ENCODE data around the gene EEF1AKMT3. TPM values are rescaled to one million over a fixed set of nuclear protein-coding genes. Genes with fewer than 3 reads are reported as not detected.
A peak's percentile ranks its signal among the peaks of the same experiment; 100 is the strongest.

The EEF1AKMT3 gene
- total RNA-seq, 2 donors from 2014 or later = 2.0 to 3.2 TPM

- Mint-ChIP-seq H3K4me1 (ENCODE audit: low read depth in 2 of 2) (peaks cover 34 to 35% of the 10 kb centered on the region in 2 donors), H3K36me3 (peaks cover 17% of the 10 kb centered on the region)
Measured at GRCh38 chr12:57782608-57783465, 10.4 kb downstream of the EEF1AKMT3 start, which contains the start of gene TSFM. Gene TSFM, plus strand, starts transcription at chr12:57782787. Its CDS starts 15 bp downstream, at chr12:57782802.

DNA sequence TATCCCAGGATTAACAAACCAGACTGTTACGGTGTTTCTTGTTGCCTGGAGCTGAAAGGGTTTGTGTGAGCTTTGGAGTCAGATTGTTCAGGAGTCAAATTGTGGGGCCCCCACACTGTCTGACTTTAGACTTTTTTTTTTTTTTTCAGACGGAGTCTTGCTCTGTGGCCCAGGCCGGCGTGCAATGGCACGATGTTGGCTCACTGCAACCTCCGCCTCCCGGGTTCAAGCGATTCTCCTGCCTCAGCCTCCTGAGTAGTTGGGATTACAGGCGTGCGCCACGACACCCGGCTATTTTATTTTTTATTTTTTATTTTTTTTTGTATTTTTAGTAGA lies 11.0 kb downstream of the EEF1AKMT3 start:
- no peak for ATAC-seq
- no peak for DNase-seq (ENCODE audit: low spot score)
- Mint-ChIP-seq H3K4me3 (peak overlapping the region; percentile 98), H3K27ac (peak overlapping the region; percentile 81 to 94), H3K36me3 (peaks cover 17% of the 10 kb centered on the region), H3K27me3 (no peaks in the 10 kb centered on the region), H3K4me1 (ENCODE audit: low read depth in 2 of 2) (peaks cover 34 to 35% of the 10 kb centered on the region in 2 donors), H3K9me3 (no peaks in the 10 kb centered on the region)

More at GRCh38 chr12:57782608-57783465, 10.4 kb downstream of the EEF1AKMT3 start, which contains the start of gene TSFM:
- Mint-ChIP-seq H3K4me3 (peak within 1 kb of the TSS; percentile 98), H3K9me3 (no peaks in the 10 kb centered on the region), H3K27me3 (no peaks in the 10 kb centered on the region), H3K27ac (peak within 1 kb of the TSS; percentile 81 to 94)
- DNase-seq (ENCODE audit: low spot score) (peak; percentile 95), ATAC-seq (peak; percentile 91 to 92)

GRCh38 chr12:57783861-57784260 lies 11.4 kb downstream of the EEF1AKMT3 start:
- Mint-ChIP-seq H3K27me3 (no peaks in the 10 kb centered on the region), H3K9me3 (no peaks in the 10 kb centered on the region), H3K4me3 (peak overlapping the region; percentile 98), H3K4me1 (ENCODE audit: low read depth in 2 of 2) (peaks cover 34 to 35% of the 10 kb centered on the region in 2 donors), H3K36me3 (peaks cover 17% of the 10 kb centered on the region), H3K27ac (peak overlapping the region; percentile 36 to 94)
- DNase-seq (ENCODE audit: low spot score) (no peak), ATAC-seq (no peak)

- peak; percentile 62 to 84 for ATAC-seq
- peak overlapping the region; percentile 78 to 93 for H3K27ac Mint-ChIP-seq
- H3K27me3 Mint-ChIP-seq = no peaks in the 10 kb centered on the region
- H3K4me3 Mint-ChIP-seq = peak overlapping the region; percentile 59
- peaks cover 30% of the 10 kb centered on the region for H3K36me3 Mint-ChIP-seq
- no peaks in the 10 kb centered on the region for H3K9me3 Mint-ChIP-seq
- H3K4me1 Mint-ChIP-seq (ENCODE audit: low read depth in 2 of 2) = peaks cover 14 to 20% of the 10 kb centered on the region in 2 donors
- no peak for DNase-seq (ENCODE audit: low spot score)
Measured at GRCh38 chr12:57793920-57794319, 21.5 kb downstream of the EEF1AKMT3 start.

GRCh38 chr12:57795354-57795753 lies 22.9 kb downstream of the EEF1AKMT3 start:
- ATAC-seq (peak in 1 of 2 donors; percentile 43), DNase-seq (ENCODE audit: low spot score) (no peak)
- Mint-ChIP-seq H3K36me3 (peaks cover 37% of the 10 kb centered on the region), H3K27me3 (no peaks in the 10 kb centered on the region), H3K27ac (peak overlapping the region in 1 of 2 donors; percentile 87), H3K4me3 (peak overlapping the region; percentile 36), H3K9me3 (no peaks in the 10 kb centered on the region), H3K4me1 (ENCODE audit: low read depth in 2 of 2) (peaks cover 14 to 20% of the 10 kb centered on the region in 2 donors)

- peaks cover 14 to 20% of the 10 kb centered on the region in 2 donors for H3K4me1 Mint-ChIP-seq (ENCODE audit: low read depth in 2 of 2)
- H3K4me3 Mint-ChIP-seq = no peak overlapping the region
- DNase-seq (ENCODE audit: low spot score) = no peak
- H3K36me3 Mint-ChIP-seq = peaks cover 37% of the 10 kb centered on the region
- no peak for ATAC-seq
- H3K27ac Mint-ChIP-seq = peak overlapping the region in 1 of 2 donors; percentile 26
- no peaks in the 10 kb centered on the region for H3K9me3 Mint-ChIP-seq
- H3K27me3 Mint-ChIP-seq = no peaks in the 10 kb centered on the region
Measured at GRCh38 chr12:57796996-57797395, 24.6 kb downstream of the EEF1AKMT3 start.

DNA sequence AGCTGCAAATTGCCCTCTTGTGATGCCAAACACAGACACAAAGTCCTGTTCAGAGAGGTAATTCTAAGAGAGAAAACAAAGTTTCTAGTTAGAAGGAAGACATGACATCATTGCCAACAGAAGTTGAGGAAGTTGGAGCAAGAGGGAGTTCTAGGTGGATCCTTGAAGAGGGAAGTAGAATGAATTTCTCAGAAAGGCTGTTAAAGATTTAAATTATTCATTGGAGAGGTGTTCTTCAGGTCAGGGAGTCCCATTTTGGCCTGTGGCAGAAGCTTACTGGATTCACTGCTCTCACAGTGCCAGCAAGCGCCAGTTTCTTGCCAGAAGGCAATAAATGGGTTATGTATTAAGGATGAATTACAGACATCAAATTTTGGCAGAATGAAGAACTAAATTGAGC lies 25.5 kb downstream of the EEF1AKMT3 start:
- Mint-ChIP-seq H3K4me3 (no peak overlapping the region), H3K9me3 (no peaks in the 10 kb centered on the region), H3K27ac (peak overlapping the region in 1 of 2 donors; percentile 26), H3K36me3 (peaks cover 34% of the 10 kb centered on the region), H3K4me1 (ENCODE audit: low read depth in 2 of 2) (peaks cover 11 to 23% of the 10 kb centered on the region in 2 donors), H3K27me3 (no peaks in the 10 kb centered on the region)
- no peak for ATAC-seq
- no peak for DNase-seq (ENCODE audit: low spot score)

GRCh38 chr12:57800965-57801364 lies 28.6 kb downstream of the EEF1AKMT3 start:
- peaks cover 0 to 10% of the 10 kb centered on the region in 2 donors for H3K4me1 Mint-ChIP-seq (ENCODE audit: low read depth in 2 of 2)

GRCh38 chr12:57802607-57803006 lies 30.2 kb downstream of the EEF1AKMT3 start:
- Mint-ChIP-seq H3K27ac (peak overlapping the region in 1 of 2 donors; percentile 13), H3K27me3 (no peaks in the 10 kb centered on the region), H3K4me1 (ENCODE audit: low read depth in 2 of 2) (peaks cover 0 to 5% of the 10 kb centered on the region in 2 donors), H3K36me3 (peaks cover 10% of the 10 kb centered on the region), H3K9me3 (no peaks in the 10 kb centered on the region), H3K4me3 (no peak overlapping the region)
- no peak for ATAC-seq
- no peak for DNase-seq (ENCODE audit: low spot score)

More at GRCh38 chr12:57800965-57801364, 28.6 kb downstream of the EEF1AKMT3 start:
- ATAC-seq (no peak), DNase-seq (ENCODE audit: low spot score) (no peak)
- Mint-ChIP-seq H3K27me3 (no peaks in the 10 kb centered on the region), H3K27ac (peak overlapping the region in 1 of 2 donors; percentile 59), H3K4me3 (no peak overlapping the region), H3K9me3 (no peaks in the 10 kb centered on the region), H3K36me3 (peaks cover 21% of the 10 kb centered on the region)

DNA sequence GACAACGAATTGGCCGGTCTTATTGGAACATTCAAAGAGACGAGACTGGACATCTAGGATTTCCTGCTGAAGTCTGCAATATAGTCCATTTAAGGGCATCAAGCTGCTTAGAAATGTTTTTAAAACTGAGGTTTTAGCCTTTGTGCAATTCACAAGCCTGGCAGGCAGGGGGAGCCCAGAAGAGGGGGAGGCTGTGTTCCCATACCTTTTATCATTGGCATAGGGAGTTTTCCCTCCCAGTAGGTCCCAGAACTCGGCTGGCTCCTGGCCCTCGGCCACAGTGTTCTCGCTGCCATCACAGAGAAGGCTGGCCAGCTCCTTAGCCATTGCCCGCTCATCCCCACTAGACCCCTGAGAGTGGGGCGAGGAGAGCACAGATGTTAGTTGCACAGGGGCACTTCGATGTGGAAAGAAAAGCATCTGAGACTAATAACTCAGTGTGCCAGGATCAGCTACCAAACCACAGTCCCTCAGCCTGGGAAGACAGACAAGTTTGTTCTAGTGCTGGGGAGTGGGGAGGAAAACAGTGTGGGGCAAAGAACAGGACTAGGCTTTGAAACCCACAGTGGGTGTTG lies 31.0 kb downstream of the EEF1AKMT3 start:
- Mint-ChIP-seq H3K27ac (no peak overlapping the region), H3K36me3 (peaks cover 10% of the 10 kb centered on the region), H3K27me3 (no peaks in the 10 kb centered on the region), H3K9me3 (no peaks in the 10 kb centered on the region), H3K4me3 (no peak overlapping the region), H3K4me1 (ENCODE audit: low read depth in 2 of 2) (peaks cover 0 to 5% of the 10 kb centered on the region in 2 donors)
- ATAC-seq (peak in 1 of 2 donors; percentile 33), DNase-seq (ENCODE audit: low spot score) (no peak)

DNA sequence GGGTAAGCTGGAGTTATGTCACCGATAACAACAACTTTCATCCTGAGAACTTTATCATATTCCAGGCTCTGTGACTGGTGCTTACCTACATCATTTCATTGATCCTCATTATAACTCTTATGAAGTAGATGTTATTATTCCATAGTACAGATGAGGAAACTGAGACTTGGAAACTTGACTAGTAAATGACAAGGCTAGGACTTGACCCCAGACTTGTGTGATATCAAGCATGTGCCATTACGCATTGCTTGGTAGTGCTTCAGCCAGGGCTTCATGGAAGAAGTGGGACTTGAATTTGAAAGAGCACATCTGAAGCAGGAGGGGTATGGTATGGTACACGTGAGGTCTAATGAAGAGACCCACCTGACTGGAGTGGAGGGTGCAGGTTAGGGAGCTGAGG lies 34.3 kb downstream of the EEF1AKMT3 start:
- no peak for DNase-seq (ENCODE audit: low spot score)
- no peak overlapping the region for H3K27ac Mint-ChIP-seq
- no peaks in the 10 kb centered on the region for H3K27me3 Mint-ChIP-seq
- H3K36me3 Mint-ChIP-seq = no peaks in the 10 kb centered on the region
- H3K9me3 Mint-ChIP-seq = no peaks in the 10 kb centered on the region
- ATAC-seq = no peak
- peaks cover 0 to 5% of the 10 kb centered on the region in 2 donors for H3K4me1 Mint-ChIP-seq (ENCODE audit: low read depth in 2 of 2)
- H3K4me3 Mint-ChIP-seq = no peak overlapping the region

- Mint-ChIP-seq H3K27me3 (no peaks in the 10 kb centered on the region), H3K9me3 (no peaks in the 10 kb centered on the region), H3K4me3 (no peak overlapping the region), H3K27ac (no peak overlapping the region), H3K4me1 (ENCODE audit: low read depth in 2 of 2) (peaks cover 0 to 5% of the 10 kb centered on the region in 2 donors), H3K36me3 (no peaks in the 10 kb centered on the region)
- no peak for DNase-seq (ENCODE audit: low spot score)
- ATAC-seq = no peak
Measured at GRCh38 chr12:57807285-57807684, 34.9 kb downstream of the EEF1AKMT3 start.

- Mint-ChIP-seq H3K27ac (no peak overlapping the region), H3K4me3 (no peak overlapping the region), H3K9me3 (no peaks in the 10 kb centered on the region), H3K27me3 (no peaks in the 10 kb centered on the region), H3K36me3 (no peaks in the 10 kb centered on the region), H3K4me1 (ENCODE audit: low read depth in 2 of 2) (no peaks in the 10 kb centered on the region)
- ATAC-seq = no peak
- DNase-seq (ENCODE audit: low spot score) = no peak
Measured at GRCh38 chr12:57808351-57808750, 35.9 kb downstream of the EEF1AKMT3 start.

GRCh38 chr12:57809425-57809824 lies 37.0 kb downstream of the EEF1AKMT3 start:
- Mint-ChIP-seq H3K4me3 (no peak overlapping the region), H3K27me3 (no peaks in the 10 kb centered on the region), H3K9me3 (no peaks in the 10 kb centered on the region), H3K36me3 (no peaks in the 10 kb centered on the region), H3K27ac (no peak overlapping the region), H3K4me1 (ENCODE audit: low read depth in 2 of 2) (no peaks in the 10 kb centered on the region)
- DNase-seq (ENCODE audit: low spot score) (no peak), ATAC-seq (no peak)
